Erythroblast (primary cell): Measurements from ENCODE around the gene TTC29.

Source experiments
- GATA1 ChIP-seq: IDR thresholded peaks from 2 replicates; pipeline ENCODE4 v1.6.1; 2011; ENCODE audit warnings: low read depth, mild to moderate bottlenecking, control low read depth, low read length, moderate library complexity
- POLR2A ChIP-seq: IDR thresholded peaks from 2 replicates; pipeline ENCODE4 v1.6.1; 2011; ENCODE audit warnings: mild to moderate bottlenecking, low read length

- TF ChIP-seq POLR2A: no peak
- TF ChIP-seq GATA1: no peak
Measured at GRCh38 chr4:146795711-146796110, 150.0 kb downstream of the TTC29 start.
